ENCODE results near the gene PARD3.
A peak's percentile ranks its signal among the peaks of the same experiment; 100 is the strongest.

PARD3 gene

GRCh38 chr10:34544400-34544799 lies 270.7 kb downstream of the PARD3 start:
- peaks cover 0 to 20% of the 10 kb centered on the region in 2 donors for H3K4me1 ChIP-seq (ENCODE audit: control insufficient read depth in 1 of 2, insufficient read depth in 2 of 2, low read length in 2 of 2)
- no peak overlapping the region for H3K4me3 ChIP-seq (ENCODE audit: low read depth in 1 of 2, low read length in 2 of 2)
- no peak overlapping the region for H3K27ac ChIP-seq (ENCODE audit: low read length)
- H3K9me3 ChIP-seq (ENCODE audit: control insufficient read depth in 1 of 2, low read length in 2 of 2), result no peaks in the 10 kb centered on the region
- H3K36me3 ChIP-seq (ENCODE audit: control insufficient read depth in 1 of 2, insufficient read depth in 2 of 2, low read length in 2 of 2), result no peaks in the 10 kb centered on the region
- H3K27me3 ChIP-seq (ENCODE audit: low read depth, low read length), result no peaks in the 10 kb centered on the region

GRCh38 chr10:34543716-34544115 lies 271.4 kb downstream of the PARD3 start:
- Histone ChIP-seq H3K4me3 (ENCODE audit: low read depth in 1 of 2, low read length in 2 of 2) (no peak overlapping the region), H3K27ac (ENCODE audit: low read length) (no peak overlapping the region), H3K9me3 (ENCODE audit: control insufficient read depth in 1 of 2, low read length in 2 of 2) (no peaks in the 10 kb centered on the region), H3K36me3 (ENCODE audit: control insufficient read depth in 1 of 2, insufficient read depth in 2 of 2, low read length in 2 of 2) (no peaks in the 10 kb centered on the region), H3K4me1 (ENCODE audit: control insufficient read depth in 1 of 2, insufficient read depth in 2 of 2, low read length in 2 of 2) (peaks cover 0 to 22% of the 10 kb centered on the region in 2 donors), H3K27me3 (ENCODE audit: low read depth, low read length) (no peaks in the 10 kb centered on the region)

- H3K27me3 ChIP-seq (ENCODE audit: low read depth, low read length), result no peaks in the 10 kb centered on the region
- H3K4me1 ChIP-seq (ENCODE audit: control insufficient read depth in 1 of 2, insufficient read depth in 2 of 2, low read length in 2 of 2), result peaks cover 0 to 17% of the 10 kb centered on the region in 2 donors
- no peaks in the 10 kb centered on the region for H3K36me3 ChIP-seq (ENCODE audit: control insufficient read depth in 1 of 2, insufficient read depth in 2 of 2, low read length in 2 of 2)
- no peak overlapping the region for H3K27ac ChIP-seq (ENCODE audit: low read length)
- no peaks in the 10 kb centered on the region for H3K9me3 ChIP-seq (ENCODE audit: control insufficient read depth in 1 of 2, low read length in 2 of 2)
- H3K4me3 ChIP-seq (ENCODE audit: low read depth in 1 of 2, low read length in 2 of 2), result no peak overlapping the region
Measured at GRCh38 chr10:34540492-34540891, 274.6 kb downstream of the PARD3 start.

- Histone ChIP-seq H3K27ac (ENCODE audit: low read length) (peak overlapping the region; percentile 61), H3K4me1 (ENCODE audit: control insufficient read depth in 1 of 2, insufficient read depth in 2 of 2, low read length in 2 of 2) (peaks cover 0 to 17% of the 10 kb centered on the region in 2 donors), H3K27me3 (ENCODE audit: low read depth, low read length) (no peaks in the 10 kb centered on the region), H3K36me3 (ENCODE audit: control insufficient read depth in 1 of 2, insufficient read depth in 2 of 2, low read length in 2 of 2) (no peaks in the 10 kb centered on the region), H3K9me3 (ENCODE audit: control insufficient read depth in 1 of 2, low read length in 2 of 2) (no peaks in the 10 kb centered on the region), H3K4me3 (ENCODE audit: low read depth in 1 of 2, low read length in 2 of 2) (peak overlapping the region; percentile 25 to 45)
Measured at GRCh38 chr10:34539533-34540315, 275.4 kb downstream of the PARD3 start.

- peaks cover 0 to 17% of the 10 kb centered on the region in 2 donors for H3K4me1 ChIP-seq (ENCODE audit: control insufficient read depth in 1 of 2, insufficient read depth in 2 of 2, low read length in 2 of 2)
- no peaks in the 10 kb centered on the region for H3K27me3 ChIP-seq (ENCODE audit: low read depth, low read length)
- no peaks in the 10 kb centered on the region for H3K36me3 ChIP-seq (ENCODE audit: control insufficient read depth in 1 of 2, insufficient read depth in 2 of 2, low read length in 2 of 2)
- H3K9me3 ChIP-seq (ENCODE audit: control insufficient read depth in 1 of 2, low read length in 2 of 2), result no peaks in the 10 kb centered on the region
- peak overlapping the region in 1 of 2 donors; percentile 48 for H3K4me3 ChIP-seq (ENCODE audit: low read depth in 1 of 2, low read length in 2 of 2)
- H3K27ac ChIP-seq (ENCODE audit: low read length), result peak overlapping the region; percentile 20
Measured at GRCh38 chr10:34538281-34538829, 276.7 kb downstream of the PARD3 start.

- peaks cover 0 to 17% of the 10 kb centered on the region in 2 donors for H3K4me1 ChIP-seq (ENCODE audit: control insufficient read depth in 1 of 2, insufficient read depth in 2 of 2, low read length in 2 of 2)
- H3K27ac ChIP-seq (ENCODE audit: low read length), result no peak overlapping the region
- H3K36me3 ChIP-seq (ENCODE audit: control insufficient read depth in 1 of 2, insufficient read depth in 2 of 2, low read length in 2 of 2), result no peaks in the 10 kb centered on the region
- H3K4me3 ChIP-seq (ENCODE audit: low read depth in 1 of 2, low read length in 2 of 2), result peak overlapping the region in 1 of 2 donors; percentile 48
- no peaks in the 10 kb centered on the region for H3K9me3 ChIP-seq (ENCODE audit: control insufficient read depth in 1 of 2, low read length in 2 of 2)
- H3K27me3 ChIP-seq (ENCODE audit: low read depth, low read length), result no peaks in the 10 kb centered on the region
Measured at GRCh38 chr10:34537629-34538231, 277.4 kb downstream of the PARD3 start.

- peaks cover 0 to 17% of the 10 kb centered on the region in 2 donors for H3K4me1 ChIP-seq (ENCODE audit: control insufficient read depth in 1 of 2, insufficient read depth in 2 of 2, low read length in 2 of 2)
- H3K36me3 ChIP-seq (ENCODE audit: control insufficient read depth in 1 of 2, insufficient read depth in 2 of 2, low read length in 2 of 2), result no peaks in the 10 kb centered on the region
- peaks cover 0 to 7% of the 10 kb centered on the region in 2 donors for H3K9me3 ChIP-seq (ENCODE audit: control insufficient read depth in 1 of 2, low read length in 2 of 2)
- no peak overlapping the region for H3K4me3 ChIP-seq (ENCODE audit: low read depth in 1 of 2, low read length in 2 of 2)
- H3K27ac ChIP-seq (ENCODE audit: low read length), result no peak overlapping the region
- no peaks in the 10 kb centered on the region for H3K27me3 ChIP-seq (ENCODE audit: low read depth, low read length)
Measured at GRCh38 chr10:34535872-34536271, 279.2 kb downstream of the PARD3 start.

- Histone ChIP-seq H3K9me3 (ENCODE audit: control insufficient read depth in 1 of 2, low read length in 2 of 2) (peaks cover 0 to 7% of the 10 kb centered on the region in 2 donors), H3K27ac (ENCODE audit: low read length) (no peak overlapping the region), H3K4me1 (ENCODE audit: control insufficient read depth in 1 of 2, insufficient read depth in 2 of 2, low read length in 2 of 2) (peaks cover 3 to 16% of the 10 kb centered on the region in 2 donors), H3K27me3 (ENCODE audit: low read depth, low read length) (no peaks in the 10 kb centered on the region), H3K4me3 (ENCODE audit: low read depth in 1 of 2, low read length in 2 of 2) (no peak overlapping the region), H3K36me3 (ENCODE audit: control insufficient read depth in 1 of 2, insufficient read depth in 2 of 2, low read length in 2 of 2) (no peaks in the 10 kb centered on the region)
Measured at GRCh38 chr10:34530778-34531177, 284.3 kb downstream of the PARD3 start.

- H3K36me3 ChIP-seq (ENCODE audit: control insufficient read depth in 1 of 2, insufficient read depth in 2 of 2, low read length in 2 of 2), result no peaks in the 10 kb centered on the region
- peaks cover 3 to 16% of the 10 kb centered on the region in 2 donors for H3K4me1 ChIP-seq (ENCODE audit: control insufficient read depth in 1 of 2, insufficient read depth in 2 of 2, low read length in 2 of 2)
- H3K27me3 ChIP-seq (ENCODE audit: low read depth, low read length), result no peaks in the 10 kb centered on the region
- H3K9me3 ChIP-seq (ENCODE audit: control insufficient read depth in 1 of 2, low read length in 2 of 2), result peaks cover 0 to 7% of the 10 kb centered on the region in 2 donors
- H3K4me3 ChIP-seq (ENCODE audit: low read depth in 1 of 2, low read length in 2 of 2), result no peak overlapping the region
- H3K27ac ChIP-seq (ENCODE audit: low read length), result no peak overlapping the region
Measured at GRCh38 chr10:34528320-34528719, 286.8 kb downstream of the PARD3 start.

- H3K27ac ChIP-seq (ENCODE audit: low read length), result peak overlapping the region; percentile 71
- peaks cover 3 to 16% of the 10 kb centered on the region in 2 donors for H3K4me1 ChIP-seq (ENCODE audit: control insufficient read depth in 1 of 2, insufficient read depth in 2 of 2, low read length in 2 of 2)
- no peaks in the 10 kb centered on the region for H3K36me3 ChIP-seq (ENCODE audit: control insufficient read depth in 1 of 2, insufficient read depth in 2 of 2, low read length in 2 of 2)
- no peaks in the 10 kb centered on the region for H3K27me3 ChIP-seq (ENCODE audit: low read depth, low read length)
- H3K9me3 ChIP-seq (ENCODE audit: control insufficient read depth in 1 of 2, low read length in 2 of 2), result peaks cover 0 to 7% of the 10 kb centered on the region in 2 donors
- no peak overlapping the region for H3K4me3 ChIP-seq (ENCODE audit: low read depth in 1 of 2, low read length in 2 of 2)
Measured at GRCh38 chr10:34526758-34527730, 288.1 kb downstream of the PARD3 start.

Data from muscle layer of duodenum (tissue), 2 donors.